ENCODE data around the gene FECH.

FECH gene

DNA sequence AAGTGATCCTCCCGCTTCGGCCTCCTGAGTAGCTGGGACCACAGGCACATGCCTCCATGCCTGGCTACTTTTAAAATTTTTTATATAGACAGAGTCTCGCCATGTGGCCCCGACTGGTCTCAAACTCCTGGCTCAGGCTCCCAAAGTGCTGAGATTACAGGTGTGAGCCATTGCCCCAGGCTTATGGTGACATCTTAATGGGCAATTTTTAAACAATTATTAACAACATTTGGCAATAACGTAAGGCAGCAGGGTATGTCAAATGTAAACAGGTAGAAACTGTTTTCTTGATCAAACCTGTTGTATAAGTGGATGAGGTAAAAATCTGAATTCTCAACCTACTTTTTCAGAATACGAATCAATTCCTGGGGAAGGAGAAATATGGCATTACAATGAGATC is 11.0 kb downstream of the FECH start:
- Histone ChIP-seq H3K9me3 (ENCODE audit: control insufficient read depth, insufficient read depth, low read depth, low read length) (no peaks in the 10 kb centered on the region), H3K27ac (ENCODE audit: extremely low read depth, low read depth, low read length) (no peak overlapping the region), H3K36me3 (ENCODE audit: control insufficient read depth in 2 of 2, insufficient read depth in 1 of 2, low read length in 2 of 2) (peaks cover 69 to 74% of the 10 kb centered on the region in 2 experiments), H3K4me1 (ENCODE audit: control insufficient read depth, insufficient read depth, low read length) (no peaks in the 10 kb centered on the region), H3K4me3 (ENCODE audit: low read depth, low read length) (no peak overlapping the region)
- TF ChIP-seq, protein P1, sequence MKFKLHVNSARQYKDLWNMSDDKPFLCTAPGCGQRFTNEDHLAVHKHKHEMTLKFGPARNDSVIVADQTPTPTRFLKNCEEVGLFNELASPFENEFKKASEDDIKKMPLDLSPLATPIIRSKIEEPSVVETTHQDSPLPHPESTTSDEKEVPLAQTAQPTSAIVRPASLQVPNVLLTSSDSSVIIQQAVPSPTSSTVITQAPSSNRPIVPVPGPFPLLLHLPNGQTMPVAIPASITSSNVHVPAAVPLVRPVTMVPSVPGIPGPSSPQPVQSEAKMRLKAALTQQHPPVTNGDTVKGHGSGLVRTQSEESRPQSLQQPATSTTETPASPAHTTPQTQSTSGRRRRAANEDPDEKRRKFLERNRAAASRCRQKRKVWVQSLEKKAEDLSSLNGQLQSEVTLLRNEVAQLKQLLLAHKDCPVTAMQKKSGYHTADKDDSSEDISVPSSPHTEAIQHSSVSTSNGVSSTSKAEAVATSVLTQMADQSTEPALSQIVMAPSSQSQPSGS (tag by site-specific recombination; IDR thresholded peaks at IDR 0.05; ENCODE audit: low read depth): no peak
- TF ChIP-seq MYNN (tag by site-specific recombination; IDR thresholded peaks at IDR 0.05; ENCODE audit: borderline replicate concordance) (no peak), ZNF76 (tag by site-specific recombination; IDR thresholded peaks at IDR 0.05; ENCODE audit: borderline replicate concordance, low read depth) (no peak), HOXC10 (CRISPR knock-in tag; IDR thresholded peaks at IDR 0.05) (no peak), ZNF248 (tag by site-specific recombination; IDR thresholded peaks at IDR 0.05) (no peak), ZBTB8A (tag by site-specific recombination; IDR thresholded peaks at IDR 0.05) (no peak), ZNF660 (tag by site-specific recombination; IDR thresholded peaks at IDR 0.05) (no peak), ZNF837 (tag by site-specific recombination; IDR thresholded peaks at IDR 0.05) (no peak), ZNF777 (tag by site-specific recombination; IDR thresholded peaks at IDR 0.05; ENCODE audit: borderline replicate concordance) (no peak), ZNF223 (tag by site-specific recombination; IDR thresholded peaks at IDR 0.05) (no peak), ZFP3 (tag by site-specific recombination; IDR thresholded peaks at IDR 0.05; ENCODE audit: low read depth) (no peak), WT1 (tag by site-specific recombination; IDR thresholded peaks at IDR 0.05) (no peak), RBAK (tag by site-specific recombination; IDR thresholded peaks at IDR 0.05) (no peak), ZNF121 (tag by site-specific recombination; IDR thresholded peaks at IDR 0.05) (no peak), TCF7L2 (IDR thresholded peaks at IDR 0.05; ENCODE audit: borderline replicate concordance, low read depth, low read length) (no peak), KLF8 (tag by site-specific recombination; IDR thresholded peaks at IDR 0.05) (no peak), ZNF791 (tag by site-specific recombination; IDR thresholded peaks at IDR 0.05) (no peak)
- TF ChIP-seq, protein P2, sequence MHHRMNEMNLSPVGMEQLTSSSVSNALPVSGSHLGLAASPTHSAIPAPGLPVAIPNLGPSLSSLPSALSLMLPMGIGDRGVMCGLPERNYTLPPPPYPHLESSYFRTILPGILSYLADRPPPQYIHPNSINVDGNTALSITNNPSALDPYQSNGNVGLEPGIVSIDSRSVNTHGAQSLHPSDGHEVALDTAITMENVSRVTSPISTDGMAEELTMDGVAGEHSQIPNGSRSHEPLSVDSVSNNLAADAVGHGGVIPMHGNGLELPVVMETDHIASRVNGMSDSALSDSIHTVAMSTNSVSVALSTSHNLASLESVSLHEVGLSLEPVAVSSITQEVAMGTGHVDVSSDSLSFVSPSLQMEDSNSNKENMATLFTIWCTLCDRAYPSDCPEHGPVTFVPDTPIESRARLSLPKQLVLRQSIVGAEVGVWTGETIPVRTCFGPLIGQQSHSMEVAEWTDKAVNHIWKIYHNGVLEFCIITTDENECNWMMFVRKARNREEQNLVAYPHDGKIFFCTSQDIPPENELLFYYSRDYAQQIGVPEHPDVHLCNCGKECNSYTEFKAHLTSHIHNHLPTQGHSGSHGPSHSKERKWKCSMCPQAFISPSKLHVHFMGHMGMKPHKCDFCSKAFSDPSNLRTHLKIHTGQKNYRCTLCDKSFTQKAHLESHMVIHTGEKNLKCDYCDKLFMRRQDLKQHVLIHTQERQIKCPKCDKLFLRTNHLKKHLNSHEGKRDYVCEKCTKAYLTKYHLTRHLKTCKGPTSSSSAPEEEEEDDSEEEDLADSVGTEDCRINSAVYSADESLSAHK (tag by site-specific recombination; IDR thresholded peaks at IDR 0.05): no peak
- TF ChIP-seq, protein P3, sequence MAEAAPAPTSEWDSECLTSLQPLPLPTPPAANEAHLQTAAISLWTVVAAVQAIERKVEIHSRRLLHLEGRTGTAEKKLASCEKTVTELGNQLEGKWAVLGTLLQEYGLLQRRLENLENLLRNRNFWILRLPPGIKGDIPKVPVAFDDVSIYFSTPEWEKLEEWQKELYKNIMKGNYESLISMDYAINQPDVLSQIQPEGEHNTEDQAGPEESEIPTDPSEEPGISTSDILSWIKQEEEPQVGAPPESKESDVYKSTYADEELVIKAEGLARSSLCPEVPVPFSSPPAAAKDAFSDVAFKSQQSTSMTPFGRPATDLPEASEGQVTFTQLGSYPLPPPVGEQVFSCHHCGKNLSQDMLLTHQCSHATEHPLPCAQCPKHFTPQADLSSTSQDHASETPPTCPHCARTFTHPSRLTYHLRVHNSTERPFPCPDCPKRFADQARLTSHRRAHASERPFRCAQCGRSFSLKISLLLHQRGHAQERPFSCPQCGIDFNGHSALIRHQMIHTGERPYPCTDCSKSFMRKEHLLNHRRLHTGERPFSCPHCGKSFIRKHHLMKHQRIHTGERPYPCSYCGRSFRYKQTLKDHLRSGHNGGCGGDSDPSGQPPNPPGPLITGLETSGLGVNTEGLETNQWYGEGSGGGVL (tag by site-specific recombination; IDR thresholded peaks at IDR 0.05): no peak
- TF ChIP-seq, protein P4, sequence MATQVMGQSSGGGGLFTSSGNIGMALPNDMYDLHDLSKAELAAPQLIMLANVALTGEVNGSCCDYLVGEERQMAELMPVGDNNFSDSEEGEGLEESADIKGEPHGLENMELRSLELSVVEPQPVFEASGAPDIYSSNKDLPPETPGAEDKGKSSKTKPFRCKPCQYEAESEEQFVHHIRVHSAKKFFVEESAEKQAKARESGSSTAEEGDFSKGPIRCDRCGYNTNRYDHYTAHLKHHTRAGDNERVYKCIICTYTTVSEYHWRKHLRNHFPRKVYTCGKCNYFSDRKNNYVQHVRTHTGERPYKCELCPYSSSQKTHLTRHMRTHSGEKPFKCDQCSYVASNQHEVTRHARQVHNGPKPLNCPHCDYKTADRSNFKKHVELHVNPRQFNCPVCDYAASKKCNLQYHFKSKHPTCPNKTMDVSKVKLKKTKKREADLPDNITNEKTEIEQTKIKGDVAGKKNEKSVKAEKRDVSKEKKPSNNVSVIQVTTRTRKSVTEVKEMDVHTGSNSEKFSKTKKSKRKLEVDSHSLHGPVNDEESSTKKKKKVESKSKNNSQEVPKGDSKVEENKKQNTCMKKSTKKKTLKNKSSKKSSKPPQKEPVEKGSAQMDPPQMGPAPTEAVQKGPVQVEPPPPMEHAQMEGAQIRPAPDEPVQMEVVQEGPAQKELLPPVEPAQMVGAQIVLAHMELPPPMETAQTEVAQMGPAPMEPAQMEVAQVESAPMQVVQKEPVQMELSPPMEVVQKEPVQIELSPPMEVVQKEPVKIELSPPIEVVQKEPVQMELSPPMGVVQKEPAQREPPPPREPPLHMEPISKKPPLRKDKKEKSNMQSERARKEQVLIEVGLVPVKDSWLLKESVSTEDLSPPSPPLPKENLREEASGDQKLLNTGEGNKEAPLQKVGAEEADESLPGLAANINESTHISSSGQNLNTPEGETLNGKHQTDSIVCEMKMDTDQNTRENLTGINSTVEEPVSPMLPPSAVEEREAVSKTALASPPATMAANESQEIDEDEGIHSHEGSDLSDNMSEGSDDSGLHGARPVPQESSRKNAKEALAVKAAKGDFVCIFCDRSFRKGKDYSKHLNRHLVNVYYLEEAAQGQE (tag by site-specific recombination; IDR thresholded peaks at IDR 0.05): no peak
- POLR2A ChIA-PET: no interaction called here
- CTCF ChIA-PET: interaction anchor here (0.8 to 1.3 kb wide), 2 partner anchors 14 to 17 kb away, joined by 4 read pairs; no protein-coding TSS in a partner anchor
